ENCODE data around the gene KLF4. TPM values are rescaled to one million over a fixed set of nuclear protein-coding genes. Genes with fewer than 3 reads are reported as not detected.

Gene KLF4
- total and polyA plus RNA-seq, 7 donors: 7.5 to 17.2 (median 13.1) TPM

DNA sequence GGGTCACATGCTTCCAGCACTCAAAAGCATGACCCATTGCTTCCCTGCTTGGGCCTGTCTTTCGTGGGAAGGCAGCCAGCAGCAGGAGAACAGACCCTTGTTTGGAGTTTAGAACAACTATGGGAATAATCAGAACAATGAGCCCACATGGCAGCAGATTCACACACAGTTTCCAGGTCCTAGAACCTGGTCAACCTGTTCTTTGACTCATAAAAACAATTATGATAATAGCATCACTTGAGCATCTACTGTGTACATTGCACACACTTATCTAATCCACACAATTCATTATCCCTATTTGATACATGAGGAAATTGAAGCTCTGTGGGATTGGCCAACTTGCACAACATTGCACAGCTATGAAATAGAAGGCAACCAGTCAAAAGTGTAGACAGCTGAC lies 41.7 kb downstream of the KLF4 start:
- TF ChIP-seq, protein P1, sequence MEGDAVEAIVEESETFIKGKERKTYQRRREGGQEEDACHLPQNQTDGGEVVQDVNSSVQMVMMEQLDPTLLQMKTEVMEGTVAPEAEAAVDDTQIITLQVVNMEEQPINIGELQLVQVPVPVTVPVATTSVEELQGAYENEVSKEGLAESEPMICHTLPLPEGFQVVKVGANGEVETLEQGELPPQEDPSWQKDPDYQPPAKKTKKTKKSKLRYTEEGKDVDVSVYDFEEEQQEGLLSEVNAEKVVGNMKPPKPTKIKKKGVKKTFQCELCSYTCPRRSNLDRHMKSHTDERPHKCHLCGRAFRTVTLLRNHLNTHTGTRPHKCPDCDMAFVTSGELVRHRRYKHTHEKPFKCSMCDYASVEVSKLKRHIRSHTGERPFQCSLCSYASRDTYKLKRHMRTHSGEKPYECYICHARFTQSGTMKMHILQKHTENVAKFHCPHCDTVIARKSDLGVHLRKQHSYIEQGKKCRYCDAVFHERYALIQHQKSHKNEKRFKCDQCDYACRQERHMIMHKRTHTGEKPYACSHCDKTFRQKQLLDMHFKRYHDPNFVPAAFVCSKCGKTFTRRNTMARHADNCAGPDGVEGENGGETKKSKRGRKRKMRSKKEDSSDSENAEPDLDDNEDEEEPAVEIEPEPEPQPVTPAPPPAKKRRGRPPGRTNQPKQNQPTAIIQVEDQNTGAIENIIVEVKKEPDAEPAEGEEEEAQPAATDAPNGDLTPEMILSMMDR (IDR thresholded peaks at IDR 0.05): no peak
- no peaks in the 10 kb centered on the region for H3K4me1 ChIP-seq
- no peak overlapping the region for H3K27ac ChIP-seq
- H3K9me3 ChIP-seq: no peaks in the 10 kb centered on the region
- WGBS, 3 donors: 44 to 65% (median 53%) methylated on average over 1 of the region's 1 CpG
- ATAC-seq: no peak
- no peak overlapping the region for H3K4me3 ChIP-seq
- H3K27me3 ChIP-seq (ENCODE audit: insufficient read depth in 3 of 3, low read length in 2 of 3): no peaks in the 10 kb centered on the region
- no peaks in the 10 kb centered on the region for H3K36me3 ChIP-seq (ENCODE audit: insufficient read depth in 1 of 2, low read depth in 1 of 2)
- intact Hi-C loops (cut with DNase I): no loop called here
- no peak for DNase-seq

DNA sequence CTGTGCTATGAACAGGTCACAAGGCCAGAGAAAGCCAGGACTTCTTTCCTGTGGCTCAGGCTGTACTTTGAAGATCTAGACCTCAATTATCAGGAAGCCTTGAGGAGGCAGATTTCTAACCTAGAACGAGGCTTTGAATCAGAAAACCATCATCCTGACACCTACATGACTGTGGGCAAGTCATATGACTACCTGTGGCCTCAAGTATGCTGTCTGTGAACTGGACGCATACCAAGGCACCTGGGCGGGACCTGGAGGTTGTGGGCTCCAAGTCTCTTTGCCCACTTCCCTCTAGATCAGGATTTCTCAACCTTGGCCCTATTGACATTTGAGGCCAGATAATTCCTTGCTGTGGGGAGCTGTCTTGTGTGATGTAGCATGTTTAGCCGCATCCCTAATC lies 42.5 kb downstream of the KLF4 start:
- ATAC-seq (no peak), DNase-seq (no peak)
- TF ChIP-seq, protein P1 (IDR thresholded peaks at IDR 0.05): no peak
- WGBS, 3 donors: 84 to 91% (median 89%) methylated on average over 4 of the region's 4 CpGs
- H3K4me1 ChIP-seq: no peaks in the 10 kb centered on the region
- no peaks in the 10 kb centered on the region for H3K9me3 ChIP-seq
- no peak overlapping the region for H3K27ac ChIP-seq
- no peaks in the 10 kb centered on the region for H3K36me3 ChIP-seq (ENCODE audit: insufficient read depth in 1 of 2, low read depth in 1 of 2)
- intact Hi-C loops (cut with DNase I): no loop called here
- H3K27me3 ChIP-seq (ENCODE audit: insufficient read depth in 3 of 3, low read length in 2 of 3): no peaks in the 10 kb centered on the region
- H3K4me3 ChIP-seq: no peak overlapping the region

DNA sequence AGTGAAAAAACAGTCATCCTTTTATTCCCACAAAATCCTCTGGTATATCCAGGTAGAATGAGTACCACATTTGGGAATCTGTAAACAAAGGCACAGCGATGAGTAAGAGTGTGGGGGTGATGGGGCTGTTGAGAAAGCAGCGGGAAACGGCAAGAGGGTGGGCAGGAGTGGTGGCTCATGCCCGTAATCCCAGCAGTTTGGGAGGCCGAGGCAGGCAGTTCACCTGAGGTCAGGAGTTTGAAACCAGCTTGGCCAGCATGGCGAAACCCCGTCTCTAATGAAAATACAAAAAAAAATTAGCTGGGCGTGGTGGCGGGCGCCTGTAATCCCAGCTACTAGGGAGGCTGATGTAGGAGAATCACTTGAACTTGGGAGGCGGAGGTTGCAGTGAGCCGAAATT lies 43.1 kb downstream of the KLF4 start:
- TF ChIP-seq, protein P1 (IDR thresholded peaks at IDR 0.05): no peak
- H3K36me3 ChIP-seq (ENCODE audit: insufficient read depth in 1 of 2, low read depth in 1 of 2): no peaks in the 10 kb centered on the region
- no peaks in the 10 kb centered on the region for H3K27me3 ChIP-seq (ENCODE audit: insufficient read depth in 3 of 3, low read length in 2 of 3)
- no peaks in the 10 kb centered on the region for H3K9me3 ChIP-seq
- DNase-seq (no peak), ATAC-seq (no peak)
- WGBS, 3 donors: 95 to 96% (median 95%) methylated on average over 12 of the region's 12 CpGs
- no peak overlapping the region for H3K27ac ChIP-seq
- no peak overlapping the region for H3K4me3 ChIP-seq
- no peaks in the 10 kb centered on the region for H3K4me1 ChIP-seq
- intact Hi-C loops (cut with DNase I): no loop called here

DNA sequence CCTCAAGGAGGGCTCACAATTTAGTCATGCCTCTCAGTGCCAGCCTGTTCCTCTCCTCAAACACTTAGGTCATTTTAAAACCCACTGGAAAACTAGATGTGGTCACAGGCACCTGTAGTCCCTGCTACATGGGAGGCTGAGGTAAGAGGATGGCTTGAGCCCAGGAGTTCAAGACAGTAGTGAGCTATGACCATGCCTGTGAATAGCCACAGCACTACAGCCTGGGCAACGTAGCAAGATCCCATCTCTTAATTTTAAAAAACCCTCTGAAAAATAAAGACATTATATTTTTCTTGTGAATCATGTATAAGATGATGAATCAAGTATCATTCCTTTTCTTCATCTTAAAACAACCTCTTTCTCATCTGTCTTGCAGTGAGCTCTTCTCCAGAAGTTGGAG lies 45.8 kb downstream of the KLF4 start:
- Histone ChIP-seq H3K4me1 (no peaks in the 10 kb centered on the region), H3K36me3 (ENCODE audit: insufficient read depth in 1 of 2, low read depth in 1 of 2) (no peaks in the 10 kb centered on the region), H3K9me3 (no peaks in the 10 kb centered on the region), H3K4me3 (no peak overlapping the region), H3K27me3 (ENCODE audit: insufficient read depth in 3 of 3, low read length in 2 of 3) (no peaks in the 10 kb centered on the region), H3K27ac (no peak overlapping the region)
- DNase-seq (no peak), ATAC-seq (no peak)
- 88 to 91% (median 90%) methylated on average over 1 of the region's 1 CpG for WGBS, 3 donors
- TF ChIP-seq, protein P1 (IDR thresholded peaks at IDR 0.05): no peak
- intact Hi-C loops (cut with DNase I): no loop called here

DNA sequence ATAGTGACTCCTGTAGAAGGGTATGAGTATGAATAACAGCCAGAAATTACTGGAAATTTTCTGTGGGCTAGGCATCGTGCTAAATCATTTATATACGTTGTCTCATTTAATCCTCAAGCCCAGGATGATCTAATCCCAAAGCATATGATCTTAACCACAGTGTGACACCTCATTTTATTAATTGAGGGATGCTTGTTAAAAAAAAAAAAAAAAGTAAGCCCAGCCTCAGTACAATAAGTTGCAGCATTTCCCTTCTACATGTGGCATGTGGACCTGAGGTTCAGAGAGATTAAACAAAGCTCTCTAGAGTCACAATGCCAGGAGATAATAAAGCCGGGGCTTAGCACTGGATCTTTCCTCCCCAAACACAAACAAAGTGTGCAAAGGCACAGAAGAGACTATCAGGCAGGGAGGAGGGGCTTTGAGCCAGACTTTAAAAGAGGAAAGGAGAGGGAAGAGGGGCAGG lies 49.5 kb downstream of the KLF4 start:
- H3K27me3 ChIP-seq (ENCODE audit: insufficient read depth in 3 of 3, low read length in 2 of 3): peaks cover 0 to 2% (median 0%) of the 10 kb centered on the region in 3 donors
- 54 to 70% (median 64%) methylated on average over 3 of the region's 3 CpGs for WGBS, 3 donors
- no peak overlapping the region for H3K4me3 ChIP-seq
- intact Hi-C loops (cut with DNase I): no loop called here
- H3K36me3 ChIP-seq (ENCODE audit: insufficient read depth in 1 of 2, low read depth in 1 of 2): no peaks in the 10 kb centered on the region
- DNase-seq (no peak), ATAC-seq (no peak)
- no peak overlapping the region for H3K27ac ChIP-seq
- TF ChIP-seq, protein P1 (IDR thresholded peaks at IDR 0.05): no peak
- no peaks in the 10 kb centered on the region for H3K9me3 ChIP-seq
- no peaks in the 10 kb centered on the region for H3K4me1 ChIP-seq
